NCI-H460 (cell line): ENCODE data around the gene GATAD2B. TPM values are rescaled to one million over a fixed set of nuclear protein-coding genes. Genes with fewer than 3 reads are reported as not detected.
"Not testable (repeated sequence)": the region's sequence is repeated elsewhere in the genome, so short reads cannot be mapped to it uniquely, and the experiment has no call there.

Source experiments
- DNase-seq: peaks from one replicate; pipeline ENCODE4 v3.0.0-alpha.2; 2016; ENCODE audit warnings: low read depth; ENCODE audit errors: extremely low read depth
- total RNA-seq: library from RNA; depleted of rRNA; stranded (reverse); fragments of >200 nt; shearing (Covaris generic); gene quantifications from 2 replicates; pipeline ENCODE4 v1.2.3, GENCODE V29; 2014

GATAD2B gene
- total RNA-seq, 1 experiment from 2014 or later, result 8.8 TPM

DNA sequence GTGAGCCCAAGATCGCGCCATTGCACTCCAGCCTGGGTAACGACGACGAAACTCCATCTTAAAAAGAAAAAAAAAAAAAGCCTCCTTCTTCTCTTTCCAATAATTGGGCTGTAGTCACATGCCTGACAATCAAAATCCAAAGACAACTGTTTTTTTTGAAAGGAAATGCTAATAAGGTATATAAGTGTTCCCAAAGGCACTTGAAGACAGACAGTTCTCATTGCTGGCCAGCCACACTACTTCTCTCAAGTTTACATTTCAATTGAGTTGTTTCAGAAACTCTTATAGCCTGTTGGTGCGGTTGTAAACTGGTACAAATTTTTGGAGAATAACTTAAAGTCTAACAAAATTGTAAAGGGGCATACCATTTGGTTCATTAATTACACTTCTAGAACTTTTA lies 23.3 kb downstream of the GATAD2B start:
- DNase-seq, result no peak

DNA sequence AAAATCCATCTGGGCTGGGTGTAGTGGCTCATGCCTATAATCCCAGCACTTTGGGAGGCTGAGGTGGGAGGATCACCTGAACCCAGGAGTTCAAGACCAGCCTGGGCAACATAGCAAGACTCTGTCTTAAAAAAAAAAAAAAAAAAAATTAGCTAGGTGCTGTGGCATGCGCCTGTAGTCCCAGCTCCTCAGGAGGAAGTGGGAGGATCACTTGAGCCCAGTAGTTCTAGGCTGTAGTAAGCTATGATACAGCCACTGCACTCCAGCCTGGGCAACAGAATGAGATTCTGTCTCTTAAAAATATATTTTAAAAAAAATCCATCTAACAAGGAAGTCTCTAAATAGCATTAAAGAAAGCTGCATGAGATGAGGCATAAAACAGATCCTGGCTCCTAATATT lies 26.9 kb downstream of the GATAD2B start:
- not testable (repeated sequence) for DNase-seq

DNA sequence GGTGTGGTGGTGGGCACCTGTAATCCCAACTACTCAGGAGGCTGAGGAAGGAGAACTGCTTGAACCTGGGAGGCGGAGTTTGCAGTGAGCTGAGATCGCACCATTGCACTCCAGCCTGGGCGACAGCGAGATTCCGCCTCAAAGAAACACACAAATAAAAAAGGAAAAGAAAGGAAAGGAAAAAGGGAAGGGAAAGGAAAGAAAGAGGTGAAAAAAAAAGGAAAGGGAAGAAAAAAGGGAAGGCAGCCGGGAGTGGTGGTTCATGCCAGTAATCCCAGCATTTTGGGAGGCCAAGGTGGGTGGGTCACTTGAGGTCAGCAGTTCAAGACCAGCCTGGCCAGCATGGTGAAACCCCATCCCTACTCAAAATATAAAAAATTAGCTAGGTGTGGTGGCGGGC lies 31.7 kb downstream of the GATAD2B start:
- DNase-seq, result not testable (repeated sequence)

DNA sequence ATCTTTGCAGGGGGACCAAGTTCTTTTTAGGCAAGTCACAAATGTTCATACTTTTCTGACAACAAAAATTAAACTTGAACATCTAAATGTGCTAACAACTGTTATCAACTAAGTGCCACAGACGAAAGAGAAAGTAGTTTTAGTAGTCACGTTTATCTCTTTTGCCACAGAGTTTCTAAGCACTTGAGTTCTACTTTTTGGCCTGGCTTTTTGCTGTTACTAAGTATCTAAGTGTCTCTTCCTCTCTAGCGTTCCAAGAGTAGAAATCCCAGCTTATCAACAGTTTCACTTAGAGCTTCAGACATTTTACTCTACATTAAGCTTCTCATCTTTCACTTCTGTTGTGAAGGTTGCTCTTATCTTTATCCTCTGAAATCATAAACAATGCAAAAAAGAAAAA lies 34.2 kb downstream of the GATAD2B start:
- DNase-seq, result no peak

DNA sequence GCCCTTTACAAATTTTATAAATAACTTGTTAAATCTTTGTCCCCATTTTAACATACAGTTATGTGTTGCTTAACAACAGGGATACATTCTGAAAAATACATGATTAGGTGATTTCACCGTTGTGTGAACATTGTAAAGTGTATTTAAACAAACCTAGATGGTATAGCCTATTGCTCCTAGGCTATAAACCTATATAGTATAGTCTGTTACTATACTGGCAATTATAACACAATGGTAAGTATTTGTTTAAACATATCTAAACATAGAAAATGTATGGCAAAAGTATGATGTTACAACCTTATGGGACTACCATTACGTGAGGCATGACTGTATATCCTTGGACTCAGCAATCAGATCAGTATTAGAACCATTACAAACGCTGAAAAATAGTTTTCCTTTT lies 36.6 kb downstream of the GATAD2B start:
- DNase-seq, result no peak

DNA sequence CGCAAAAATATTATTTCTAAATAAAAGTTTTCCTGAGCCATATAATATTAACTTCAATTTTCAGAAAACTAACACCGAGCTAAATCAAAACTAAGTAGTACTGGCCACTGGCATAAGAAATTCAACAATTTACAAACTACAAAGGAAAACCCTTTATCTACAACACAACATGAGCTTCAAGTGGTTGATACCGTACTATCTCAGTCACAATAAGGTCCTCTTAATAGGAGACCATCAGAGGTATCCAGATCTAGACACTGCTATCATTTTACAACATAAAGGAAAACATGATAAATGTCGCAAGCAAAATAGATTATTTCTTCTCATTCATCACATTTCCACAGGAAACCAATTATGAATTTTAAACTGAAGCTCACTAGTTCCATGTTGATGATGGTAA lies 39.5 kb downstream of the GATAD2B start:
- DNase-seq, result no peak

DNA sequence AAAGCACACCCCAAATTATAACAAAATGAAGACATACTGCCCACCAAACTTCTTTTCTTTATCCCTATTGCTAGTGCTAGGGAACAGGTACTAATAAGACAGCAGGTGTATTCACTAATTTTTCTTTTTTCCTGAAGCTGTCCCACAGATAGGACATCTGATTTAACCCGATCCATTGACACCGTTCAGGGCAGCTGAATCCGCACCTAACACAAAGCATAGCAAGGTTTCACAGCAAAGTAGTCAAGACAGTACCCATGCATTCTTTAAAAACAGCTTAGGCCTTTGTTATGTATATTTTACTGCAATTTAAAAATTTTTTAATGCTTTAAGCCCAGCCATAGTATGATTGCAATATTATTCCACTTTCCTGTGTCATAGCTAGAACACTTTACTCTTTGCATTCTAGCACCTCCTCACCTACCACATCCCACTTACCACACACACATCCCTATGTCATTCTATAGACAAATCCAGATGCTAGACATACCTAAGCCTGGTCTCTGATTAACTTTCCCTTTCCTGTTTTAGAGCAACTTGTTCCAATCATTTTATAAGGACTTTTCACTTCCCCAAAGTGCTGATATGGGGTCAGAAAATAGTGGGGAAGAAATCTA lies 40.4 kb downstream of the GATAD2B start:
- no peak for DNase-seq

DNA sequence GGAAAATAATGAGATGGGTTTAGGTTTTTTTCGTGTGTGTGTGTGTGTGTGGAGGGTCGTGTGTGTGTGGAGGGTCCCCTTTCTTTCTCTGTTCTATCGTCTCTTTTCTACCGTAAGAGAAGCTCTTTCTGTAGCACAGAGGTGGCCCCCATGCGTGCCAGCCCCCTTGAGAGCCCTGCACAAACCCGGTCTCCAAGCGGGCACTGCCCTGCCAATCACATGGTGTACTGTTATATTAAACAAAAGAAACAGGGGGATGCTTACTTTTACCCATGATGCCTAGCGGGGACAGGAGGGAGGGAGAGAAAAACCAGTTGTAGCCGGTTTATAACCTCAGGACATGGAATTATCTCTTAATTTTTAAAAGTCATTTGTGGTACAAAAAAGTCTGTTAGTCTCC lies 41.0 kb downstream of the GATAD2B start:
- no peak for DNase-seq

DNA sequence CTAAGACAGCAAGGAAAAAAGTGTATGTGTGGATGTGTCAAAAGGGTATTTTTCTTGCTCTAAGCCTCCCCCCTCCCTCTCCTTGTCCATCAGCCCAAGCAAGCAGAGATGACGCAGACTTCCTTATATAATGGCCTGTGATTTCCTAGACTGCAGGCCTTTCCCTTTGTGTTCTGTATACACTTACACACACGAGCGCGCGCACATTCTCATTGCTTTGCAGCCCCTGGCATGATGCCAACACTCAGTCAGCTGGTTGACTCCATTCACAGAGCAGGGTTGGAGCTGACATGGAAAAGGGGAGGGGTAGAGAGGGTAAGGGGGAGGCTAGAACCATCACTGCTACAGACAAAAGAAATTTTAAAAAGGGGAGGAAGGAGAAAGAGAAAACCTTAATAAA lies 41.8 kb downstream of the GATAD2B start:
- peak; percentile 35 for DNase-seq

DNA sequence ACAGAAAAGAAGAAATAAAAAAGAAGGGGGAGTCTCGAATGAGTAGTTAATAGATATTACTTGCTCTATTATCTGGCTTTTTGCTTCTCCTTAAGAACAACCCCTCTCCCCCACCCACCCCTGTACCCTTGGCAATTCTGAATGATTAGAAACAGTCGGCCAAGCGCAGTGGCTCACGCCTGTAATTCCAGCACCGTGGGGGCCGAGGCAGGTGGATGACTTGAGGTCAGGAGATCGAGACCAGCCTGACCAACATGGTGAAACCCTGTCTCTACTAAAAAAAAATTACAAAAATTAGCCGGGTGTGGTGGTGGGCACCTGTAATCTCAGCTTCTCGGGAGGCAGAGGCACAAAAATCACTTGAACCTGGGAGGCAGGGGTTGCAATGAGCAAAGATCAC lies 42.7 kb downstream of the GATAD2B start:
- no peak for DNase-seq

DNA sequence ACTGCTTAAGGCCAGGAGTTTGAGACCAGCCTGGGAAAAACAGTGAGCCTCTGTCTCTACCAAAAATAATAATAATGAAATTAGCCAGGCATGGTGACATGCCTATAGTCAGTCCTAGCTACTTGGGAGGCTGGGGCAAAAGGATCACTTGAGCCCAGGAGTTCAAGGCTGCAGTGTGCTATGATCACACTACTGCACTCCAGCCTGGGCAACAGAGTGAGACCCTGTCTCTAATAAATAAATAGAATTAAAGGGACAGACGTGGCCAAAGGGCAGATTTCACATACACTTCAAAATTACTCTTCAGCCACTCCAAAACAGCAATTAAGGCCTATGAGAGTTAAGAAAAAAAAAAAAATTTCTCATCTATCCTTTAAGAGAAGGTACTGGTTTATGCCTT lies 45.7 kb downstream of the GATAD2B start:
- DNase-seq, result no peak

DNA sequence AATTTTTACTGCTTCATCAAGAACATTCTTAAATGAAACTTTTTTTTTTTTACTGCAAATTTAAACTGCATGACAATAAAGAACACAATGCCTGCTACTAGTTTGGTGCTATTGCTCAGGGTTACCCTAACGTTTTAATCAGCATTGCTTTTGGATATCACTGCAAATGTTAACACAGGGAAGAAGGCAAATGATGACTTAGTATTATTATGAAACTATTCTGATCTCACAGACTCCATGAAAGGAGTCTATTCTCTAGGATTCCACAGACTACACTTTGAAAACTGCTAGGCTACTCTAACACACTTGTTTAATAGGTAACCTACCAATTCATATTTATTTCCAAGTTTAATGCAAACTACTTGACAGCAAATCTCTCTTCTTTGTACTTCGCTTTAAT lies 49.8 kb downstream of the GATAD2B start:
- no peak for DNase-seq

DNA sequence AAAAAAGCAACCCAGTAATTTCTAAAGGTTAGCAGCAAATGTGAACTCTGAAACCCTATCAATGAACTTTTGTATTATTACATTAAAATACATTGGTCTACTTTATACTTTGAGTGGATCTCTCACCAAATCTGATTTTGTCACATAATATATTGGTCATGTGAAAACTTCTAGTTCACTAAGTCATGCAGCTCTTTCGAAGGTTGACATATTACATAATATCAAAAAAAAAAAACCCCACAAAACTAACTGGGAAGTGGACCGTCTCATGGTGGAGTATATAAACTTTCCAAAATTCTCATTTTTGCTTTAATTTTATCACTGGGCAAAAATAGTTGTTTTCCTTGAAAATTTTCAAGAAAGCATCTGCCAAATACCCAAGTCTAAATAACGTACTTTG lies 50.4 kb downstream of the GATAD2B start:
- no peak for DNase-seq

DNA sequence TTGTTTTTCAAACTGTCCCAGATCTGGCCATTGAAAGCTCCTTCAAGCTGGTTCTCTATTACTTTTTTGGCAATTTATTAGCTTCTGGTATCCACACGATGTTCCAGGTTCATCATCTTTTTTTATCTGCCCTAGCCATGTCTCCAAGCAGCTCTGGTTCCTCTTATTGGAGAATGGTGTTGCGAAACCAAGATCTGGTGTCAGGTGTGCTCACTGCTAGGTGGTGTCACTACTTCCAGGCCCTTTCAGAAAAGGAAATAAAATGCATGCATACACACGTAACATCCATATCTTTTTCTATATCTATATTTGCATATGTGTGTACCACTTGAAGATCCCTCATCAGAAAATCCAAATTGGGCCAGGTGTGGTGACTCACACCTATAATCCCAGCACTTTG lies 53.3 kb downstream of the GATAD2B start:
- DNase-seq, result no peak

DNA sequence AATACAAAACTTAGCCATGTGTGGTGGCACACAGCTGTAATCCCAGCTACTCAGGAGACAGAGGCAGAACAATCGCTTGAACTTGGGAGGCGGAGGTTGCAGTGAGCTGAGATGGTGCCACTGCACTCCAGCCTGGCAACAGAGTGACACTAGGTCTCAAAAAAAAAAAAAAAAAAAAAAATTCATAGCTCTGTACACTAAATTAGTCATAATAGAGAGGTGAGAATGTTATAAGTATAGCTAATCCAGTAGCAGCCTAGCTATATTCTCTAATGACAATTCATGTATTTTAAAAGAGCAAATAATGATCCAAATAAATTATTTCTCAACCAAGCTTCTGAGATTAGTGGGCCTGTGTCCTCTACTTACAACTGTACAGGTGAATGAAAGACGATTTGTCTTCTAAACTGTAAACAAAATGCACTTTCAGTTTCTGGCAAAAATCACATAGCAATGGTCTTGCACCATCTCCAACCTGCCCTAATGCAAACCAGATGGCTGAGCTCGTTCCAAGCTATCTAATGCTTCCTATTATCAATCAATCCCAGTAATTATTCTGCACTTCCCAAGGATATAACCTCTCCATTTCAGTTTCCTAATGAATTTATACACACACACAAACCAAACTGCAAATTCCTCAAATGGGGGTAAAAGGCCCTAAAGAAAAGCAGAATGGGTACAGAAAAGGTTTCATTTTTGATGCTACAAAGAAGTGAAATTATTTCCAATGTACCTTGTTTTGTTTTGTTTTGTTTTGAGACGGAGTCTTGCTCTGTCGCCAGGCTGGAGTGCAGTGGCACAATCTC lies 56.5 kb downstream of the GATAD2B start:
- no peak for DNase-seq

DNA sequence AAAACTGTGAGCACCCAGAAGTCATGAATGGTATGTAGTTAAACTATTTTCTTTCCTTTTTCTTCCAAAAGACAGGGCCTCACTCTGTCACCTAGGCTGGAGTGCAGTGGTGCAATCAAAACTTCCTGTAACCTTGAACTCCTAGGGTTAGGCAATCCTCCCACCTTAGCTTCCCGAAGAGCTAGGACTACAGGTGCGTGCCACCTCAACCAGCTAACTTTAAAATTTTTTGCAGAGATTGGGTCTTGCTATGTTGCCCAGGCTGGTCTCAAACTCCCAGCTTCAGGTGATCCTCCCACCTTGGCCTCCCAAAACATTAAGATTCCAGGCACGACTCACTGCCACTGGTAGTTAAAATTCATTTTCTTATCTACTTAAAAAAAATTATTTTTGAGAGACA lies 62.5 kb downstream of the GATAD2B start:
- no peak for DNase-seq

DNA sequence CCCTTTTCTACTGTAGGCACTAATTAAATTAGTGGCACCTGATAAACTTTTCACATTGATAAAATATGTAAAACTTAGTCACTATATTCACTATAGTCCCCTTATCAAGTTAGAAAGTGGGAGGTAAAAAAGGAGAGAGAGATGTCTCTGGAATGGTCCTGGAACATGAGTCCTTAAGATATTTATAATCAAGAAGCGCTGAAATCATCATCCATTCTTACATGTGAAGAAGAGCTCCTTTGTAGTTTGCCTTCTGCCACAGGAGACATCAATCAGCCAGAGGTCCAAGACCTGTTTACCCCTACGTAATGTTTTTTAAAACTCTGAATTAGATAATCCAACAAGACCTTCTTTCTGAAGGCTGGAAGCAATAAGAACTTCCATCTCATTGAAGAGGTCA lies 65.3 kb downstream of the GATAD2B start:
- DNase-seq, result no peak

DNA sequence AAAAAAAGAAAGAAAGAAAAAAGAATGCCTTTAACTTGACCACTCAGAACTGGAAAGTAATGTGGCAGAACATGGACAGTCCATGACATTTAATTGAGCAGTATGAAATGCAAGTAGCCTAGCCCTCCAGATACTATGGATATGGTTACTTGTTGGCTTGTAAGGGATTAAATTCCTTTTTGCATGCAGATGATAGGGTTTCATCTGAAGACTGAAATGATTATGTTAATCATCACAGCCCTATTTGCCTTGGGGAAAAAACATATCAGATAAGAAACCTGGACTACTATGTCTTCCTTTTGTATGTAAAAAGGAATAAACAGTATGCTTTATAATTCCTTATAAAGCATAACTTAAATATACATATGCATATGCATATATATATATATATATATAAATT lies 66.0 kb downstream of the GATAD2B start:
- no peak for DNase-seq

DNA sequence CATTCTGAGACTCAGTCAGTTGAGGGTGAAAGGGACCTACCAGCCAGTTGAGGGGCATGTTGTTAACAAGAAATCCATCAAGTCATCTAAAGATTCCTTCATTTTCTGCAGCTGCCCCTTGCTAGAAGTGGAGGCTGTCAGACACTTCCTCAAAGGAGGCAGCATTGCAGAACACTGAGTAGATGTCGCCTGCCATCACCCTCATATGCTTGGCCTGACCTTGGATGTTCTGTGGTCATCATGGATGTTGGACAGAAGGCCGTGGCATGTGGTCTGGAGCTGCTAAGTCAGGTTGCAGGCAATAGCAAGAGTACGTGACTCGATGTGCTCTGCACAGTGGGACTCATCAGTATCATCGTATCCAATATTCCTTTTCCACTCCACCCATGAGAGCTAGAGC lies 70.6 kb downstream of the GATAD2B start:
- no peak for DNase-seq

DNA sequence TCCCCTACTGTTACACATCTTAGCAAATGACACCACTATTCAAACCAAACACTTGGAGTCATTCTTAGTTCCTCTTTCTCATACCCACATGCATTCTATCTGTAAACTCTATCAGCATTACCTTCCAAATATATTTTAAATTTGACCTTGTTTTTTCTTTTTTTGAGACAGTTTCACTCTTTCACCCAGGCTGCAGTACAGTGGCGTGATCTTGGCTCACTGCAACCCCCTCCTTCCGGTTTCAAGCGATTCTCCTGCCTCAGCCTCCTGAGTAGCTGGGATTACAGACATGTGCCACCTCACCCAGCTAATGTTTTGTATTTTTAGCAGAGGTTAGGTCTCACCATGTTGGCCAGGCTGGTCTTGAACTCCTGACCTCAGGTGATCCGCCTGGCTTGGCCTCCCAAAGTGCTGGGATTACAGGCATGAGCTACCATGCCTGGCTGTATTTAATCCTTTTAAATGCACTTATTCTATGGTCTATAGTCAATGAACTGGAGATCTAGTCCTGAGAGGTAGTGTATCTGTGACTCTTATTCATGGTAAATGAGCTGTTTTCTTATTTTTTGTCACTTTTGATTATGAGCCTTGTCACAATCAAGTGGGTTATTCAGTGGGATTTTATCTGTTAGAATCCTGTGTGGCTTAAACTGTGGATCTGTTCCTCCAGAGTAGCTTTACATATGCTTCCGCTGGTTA lies 73.1 kb downstream of the GATAD2B start:
- DNase-seq, result no peak

DNA sequence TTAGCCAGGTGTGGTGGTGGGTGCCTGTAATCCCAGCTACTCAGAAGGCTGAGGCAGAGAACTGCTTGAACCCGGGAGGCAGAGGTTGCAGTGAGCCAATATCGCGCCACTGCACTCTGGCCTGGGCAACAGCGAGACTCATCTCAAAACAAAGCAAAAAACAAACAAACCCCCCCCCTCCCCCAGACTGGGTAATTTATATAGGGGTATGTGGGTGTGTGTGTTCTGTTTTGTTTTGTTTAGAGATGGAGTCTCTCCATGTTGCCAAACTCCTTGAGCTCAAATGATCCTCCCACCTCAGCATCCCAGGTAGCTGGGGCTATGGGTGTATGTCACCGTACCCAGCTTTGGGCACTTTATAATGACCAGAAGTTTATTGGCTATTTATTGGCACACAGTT lies 74.0 kb downstream of the GATAD2B start:
- DNase-seq, result no peak

DNA sequence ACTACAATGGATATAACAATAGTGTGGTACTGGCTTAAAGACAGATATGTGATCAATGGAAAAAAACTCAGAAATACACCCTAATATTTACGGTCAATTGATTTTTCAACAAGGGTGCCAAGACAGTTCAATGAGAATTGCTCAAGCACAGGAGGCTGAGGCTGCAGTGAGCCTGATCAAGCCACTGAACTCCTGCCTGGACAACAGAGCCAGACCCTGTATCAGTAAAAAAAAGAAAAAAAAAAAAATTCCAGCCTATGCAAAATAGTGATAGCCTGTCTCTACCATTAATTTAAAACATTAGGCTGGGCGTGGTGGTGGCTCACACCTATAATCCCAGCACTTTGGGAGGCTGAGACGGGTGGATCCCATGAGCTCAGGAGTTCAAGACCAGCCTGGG lies 77.6 kb downstream of the GATAD2B start:
- DNase-seq, result no peak
